Ovary (tissue), 3 donors: ENCODE results near the gene LRRC8C.

Source experiments
- EP300 ChIP-seq: sonication (generic); formaldehyde crosslinking; IDR thresholded peaks from one replicate; pipeline ENCODE4 v1.6.1; 2017; ENCODE audit warnings: antibody characterized with exemption
- POLR2A ChIP-seq: fragments of 450-650 bp; IDR thresholded peaks from one replicate; pipeline ENCODE4 v1.6.1; 2017; ENCODE audit warnings: antibody characterized with exemption, mild to moderate bottlenecking, moderate library complexity
- TF ChIP-seq, protein P1 (sequence below), 3 donors: fragments of 450-650 bp in 2 of 3; fragments of 200-600 bp in 1 of 3; IDR thresholded peaks; one replicate each; pipeline versions ENCODE4 v1.5.1 to v1.8.0; 2016 to 2022; ENCODE audit warnings: antibody characterized with exemption in 3 of 3, mild to moderate bottlenecking in 1 of 3
- donor health status: DM: no; HTN: no; CAD: no.

DNA sequence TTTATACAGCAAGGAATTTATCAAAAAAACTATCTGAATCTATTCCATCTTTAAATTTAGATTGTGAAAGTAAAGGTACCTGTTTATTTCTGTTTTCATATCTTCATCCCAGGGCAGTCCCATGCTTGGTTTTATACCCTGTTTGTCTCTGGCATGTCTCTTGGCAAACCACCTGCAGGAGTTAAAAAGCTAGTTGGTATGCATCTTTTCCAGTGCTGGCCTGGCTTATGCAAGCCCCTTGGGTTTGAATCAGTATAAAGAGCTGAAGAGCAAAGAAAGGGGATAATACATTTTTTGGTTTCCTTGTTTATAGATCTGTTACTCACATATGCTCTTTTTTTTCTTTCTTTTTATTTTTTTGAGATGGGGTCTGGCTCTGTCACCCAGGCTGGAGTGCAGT lies 37.8 kb downstream of the LRRC8C start:
- TF ChIP-seq, protein P1, sequence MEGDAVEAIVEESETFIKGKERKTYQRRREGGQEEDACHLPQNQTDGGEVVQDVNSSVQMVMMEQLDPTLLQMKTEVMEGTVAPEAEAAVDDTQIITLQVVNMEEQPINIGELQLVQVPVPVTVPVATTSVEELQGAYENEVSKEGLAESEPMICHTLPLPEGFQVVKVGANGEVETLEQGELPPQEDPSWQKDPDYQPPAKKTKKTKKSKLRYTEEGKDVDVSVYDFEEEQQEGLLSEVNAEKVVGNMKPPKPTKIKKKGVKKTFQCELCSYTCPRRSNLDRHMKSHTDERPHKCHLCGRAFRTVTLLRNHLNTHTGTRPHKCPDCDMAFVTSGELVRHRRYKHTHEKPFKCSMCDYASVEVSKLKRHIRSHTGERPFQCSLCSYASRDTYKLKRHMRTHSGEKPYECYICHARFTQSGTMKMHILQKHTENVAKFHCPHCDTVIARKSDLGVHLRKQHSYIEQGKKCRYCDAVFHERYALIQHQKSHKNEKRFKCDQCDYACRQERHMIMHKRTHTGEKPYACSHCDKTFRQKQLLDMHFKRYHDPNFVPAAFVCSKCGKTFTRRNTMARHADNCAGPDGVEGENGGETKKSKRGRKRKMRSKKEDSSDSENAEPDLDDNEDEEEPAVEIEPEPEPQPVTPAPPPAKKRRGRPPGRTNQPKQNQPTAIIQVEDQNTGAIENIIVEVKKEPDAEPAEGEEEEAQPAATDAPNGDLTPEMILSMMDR (IDR thresholded peaks at IDR 0.05), result no peak
- no peak for TF ChIP-seq POLR2A
- no peak for TF ChIP-seq EP300
